Kidney (tissue), 14 donors: ENCODE data around the gene SMPD3. TPM values are rescaled to one million over a fixed set of nuclear protein-coding genes. Genes with fewer than 3 reads are reported as not detected.

Experiments used
- DNase-seq, 5 donors: peaks; one replicate each; pipeline ENCODE4 v3.0.0-alpha.2; 2013 to 2020
- FAIRE-seq: peaks from 2 replicates; lab custom pipeline; 2012; peaks lifted over from hg19 to GRCh38; lab: Jason Lieb, UNC
- H3K27ac ChIP-seq, 2 donors: one replicate each; pipeline ENCODE4 v1.7.0; 2013; ENCODE audit warnings: low read depth in 2 of 2, low read length in 2 of 2, inconsistent platforms in 1 of 2
- H3K27me3 ChIP-seq: one replicate; pipeline ENCODE4 v1.7.1; 2013; ENCODE audit warnings: low read length, inconsistent platforms; ENCODE audit not compliant: control insufficient read depth, insufficient read depth
- H3K36me3 ChIP-seq, 3 donors: one replicate each; pipeline versions ENCODE4 v1.7.0 to v1.7.1; 2013; ENCODE audit warnings: low read length in 3 of 3, control low read depth in 1 of 3, inconsistent platforms in 1 of 3; ENCODE audit not compliant: insufficient read depth in 3 of 3, control insufficient read depth in 2 of 3
- H3K4me1 ChIP-seq, 3 donors: one replicate each; pipeline versions ENCODE4 v1.7.0 to v1.7.1; 2013; ENCODE audit warnings: low read length in 3 of 3, inconsistent platforms in 1 of 3, low read depth in 1 of 3; ENCODE audit not compliant: control insufficient read depth in 2 of 3, insufficient read depth in 2 of 3
- H3K4me3 ChIP-seq, 3 donors: one replicate each; pipeline versions ENCODE4 v1.7.0 to v1.8.1; 2013; ENCODE audit warnings: low read length in 3 of 3, control low read depth in 1 of 3, inconsistent platforms in 1 of 3
- H3K9ac ChIP-seq, 3 donors: one replicate each; pipeline versions ENCODE4 v1.7.0 to v1.7.1; 2013; ENCODE audit warnings: low read length in 3 of 3, control low read depth in 1 of 3, inconsistent platforms in 1 of 3
- H3K9me3 ChIP-seq, 3 donors: one replicate each; pipeline versions ENCODE4 v1.7.0 to v1.7.1; 2013; ENCODE audit warnings: low read length in 3 of 3, control low read depth in 1 of 3, inconsistent platforms in 1 of 3; ENCODE audit not compliant: control insufficient read depth in 2 of 3, insufficient read depth in 1 of 3
- CTCF ChIP-seq: IDR thresholded peaks from 3 replicates; pipeline ENCODE4 v1.5.1; 2012; ENCODE audit warnings: mild to moderate bottlenecking, moderate library complexity, borderline replicate concordance; ENCODE audit not compliant: insufficient read depth; ENCODE audit errors: extremely low read depth
- intact Hi-C: fragments of 100-400 bp; cut with DNase I; formaldehyde crosslinking; loops from one replicate; pipeline ENCODE4 v1.11.1; 2022
- polyA plus RNA-seq: library from polyadenylated mRNA; stranded (reverse); fragments of 350-450 nt; fragmentation: Illumina TruSeq; extraction: RNeasy Lipid Tissue Mini Kit (QIAGEN cat#74804); gene quantifications from one replicate; pipeline ENCODE4 v1.2.3, GENCODE V29; 2014; ENCODE audit warnings: low read depth, low replicate concordance; ENCODE audit not compliant: insufficient read depth
- total RNA-seq: library from RNA; stranded (reverse); fragmentation: NEBNext Ultra II Directional; extraction: Animal tissue kit (Norgen Biotek cat#: 25700); gene quantifications from one replicate; pipeline ENCODE4 v1.2.1, GENCODE V29; 2021
- donor health status: control.
- donor health status: control.
- donor health status: control.
- donor health status: control.
- donor health status: control.
- donor health status: DM: yes; HTN: yes; CAD: no.
- donor health status: Normal renal cell carcinoma (clear cell type).

SMPD3 gene
- total and polyA plus RNA-seq, 2 donors from 2014 or later: 0.28 to 0.72 TPM

GRCh38 chr16:68338326-68339119 lies 109.8 kb downstream of the SMPD3 start:
- Histone ChIP-seq H3K4me3 (no peak overlapping the region), H3K27me3 (no peaks in the 10 kb centered on the region), H3K36me3 (peaks cover 3 to 39% (median 28%) of the 10 kb centered on the region in 3 donors), H3K9me3 (no peaks in the 10 kb centered on the region), H3K27ac (no peak overlapping the region), H3K9ac (no peak overlapping the region), H3K4me1 (no peaks in the 10 kb centered on the region)
- peak in 1 of 5 donors; percentile 37 for DNase-seq
- intact Hi-C loops: no loop called here
- no peak for TF ChIP-seq CTCF
- FAIRE-seq: no peak

GRCh38 chr16:68335175-68335574 lies 113.1 kb downstream of the SMPD3 start:
- intact Hi-C loops: no loop called here
- no peak for TF ChIP-seq CTCF
- no peak overlapping the region for H3K4me3 ChIP-seq
- no peaks in the 10 kb centered on the region for H3K9me3 ChIP-seq
- H3K36me3 ChIP-seq: peaks cover 7 to 29% (median 22%) of the 10 kb centered on the region in 3 donors
- H3K4me1 ChIP-seq: peaks cover 8 to 12% (median 11%) of the 10 kb centered on the region in 3 donors
- no peak overlapping the region for H3K27ac ChIP-seq
- H3K9ac ChIP-seq: no peak overlapping the region
- no peaks in the 10 kb centered on the region for H3K27me3 ChIP-seq
- DNase-seq (peak in 1 of 5 donors; percentile 23), FAIRE-seq (no peak)

DNA sequence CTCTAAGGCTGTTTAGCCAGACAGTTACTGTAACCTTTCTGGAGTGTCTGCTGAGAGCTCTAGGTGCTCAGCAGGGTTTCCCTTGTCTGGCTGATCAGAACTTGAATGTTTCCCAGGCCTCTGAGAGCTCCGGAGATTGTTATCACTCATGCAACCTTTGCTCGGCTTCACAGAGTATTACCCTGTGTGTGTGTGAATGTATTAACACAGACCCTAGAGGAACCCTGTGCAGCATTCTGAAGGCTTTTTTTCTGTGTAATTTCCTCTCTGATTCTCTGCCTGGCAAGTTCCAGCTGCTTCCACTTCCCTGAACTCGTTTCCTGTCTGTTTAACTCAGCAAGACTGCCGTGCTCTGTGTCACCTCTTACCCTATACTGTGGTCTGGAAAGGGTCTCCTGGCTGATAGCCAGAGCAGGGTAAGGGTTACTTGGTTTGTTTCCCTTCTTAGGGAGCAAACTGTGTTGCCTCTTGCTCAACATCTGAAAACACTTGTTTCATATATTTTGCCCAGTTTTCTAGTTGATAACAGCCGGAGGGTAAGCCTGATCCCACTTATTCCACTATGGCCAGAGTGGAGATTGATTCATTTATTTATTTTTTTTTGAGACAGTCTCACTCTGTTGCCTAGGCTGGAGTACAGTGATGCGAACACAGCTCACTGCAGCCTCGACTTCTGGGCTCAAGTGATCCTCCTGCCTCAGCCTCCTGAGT lies 115.7 kb downstream of the SMPD3 start:
- FAIRE-seq: no peak
- H3K9me3 ChIP-seq: no peaks in the 10 kb centered on the region
- H3K4me1 ChIP-seq: peaks cover 8 to 12% (median 11%) of the 10 kb centered on the region in 3 donors
- H3K4me3 ChIP-seq: no peak overlapping the region
- peak overlapping the region; percentile 45 to 84 for H3K27ac ChIP-seq
- intact Hi-C loops: no loop called here
- DNase-seq: peak in 4 of 5 donors; percentile 34 to 87 (median 63)
- H3K27me3 ChIP-seq: no peaks in the 10 kb centered on the region
- no peak for TF ChIP-seq CTCF
- H3K36me3 ChIP-seq: peaks cover under 1 to 4% (median 3%) of the 10 kb centered on the region in 3 donors
- H3K9ac ChIP-seq: no peak overlapping the region
